ENCODE measurements around the gene UNC13C.
"Not testable (repeated sequence)": the region's sequence is repeated elsewhere in the genome, so short reads cannot be mapped to it uniquely, and the experiment has no call there.

UNC13C gene

GRCh38 chr15:53978253-53978906 lies at the start of gene UNC13C:
UNC13C (plus strand) TSS chr15:53978441; CDS start chr15:54012904, 34,463 bp downstream.
- no peak for DNase-seq (ENCODE audit: low read depth in 2 of 2)

GRCh38 chr15:53936137-53936536 lies 42.1 kb upstream of the UNC13C start:
- DNase-seq (ENCODE audit: low read depth in 2 of 2), result no peak

DNA sequence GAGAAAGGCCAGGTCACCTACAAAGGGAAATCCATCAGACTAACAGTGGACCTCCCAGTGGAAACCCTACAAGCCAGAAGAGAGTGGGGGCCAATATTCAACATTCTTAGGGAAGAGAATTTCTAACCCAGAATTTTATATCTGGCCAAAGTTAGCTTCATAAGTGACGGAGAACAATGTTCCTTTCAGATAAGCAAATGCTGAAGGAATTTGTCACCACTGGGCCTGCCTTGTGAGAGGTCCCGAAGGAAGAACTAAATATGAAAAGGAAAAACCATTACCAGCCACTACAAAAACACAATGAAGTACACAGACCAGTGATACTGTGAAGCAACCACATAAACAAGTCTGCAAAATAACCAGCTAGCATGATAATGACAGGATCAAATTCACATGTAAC lies 40.6 kb upstream of the UNC13C start:
- DNase-seq (ENCODE audit: low read depth in 2 of 2), result not testable (repeated sequence)

- DNase-seq (ENCODE audit: low read depth in 2 of 2), result no peak
Observed at GRCh38 chr15:53950572-53950971, 27.7 kb upstream of the UNC13C start.

DNA sequence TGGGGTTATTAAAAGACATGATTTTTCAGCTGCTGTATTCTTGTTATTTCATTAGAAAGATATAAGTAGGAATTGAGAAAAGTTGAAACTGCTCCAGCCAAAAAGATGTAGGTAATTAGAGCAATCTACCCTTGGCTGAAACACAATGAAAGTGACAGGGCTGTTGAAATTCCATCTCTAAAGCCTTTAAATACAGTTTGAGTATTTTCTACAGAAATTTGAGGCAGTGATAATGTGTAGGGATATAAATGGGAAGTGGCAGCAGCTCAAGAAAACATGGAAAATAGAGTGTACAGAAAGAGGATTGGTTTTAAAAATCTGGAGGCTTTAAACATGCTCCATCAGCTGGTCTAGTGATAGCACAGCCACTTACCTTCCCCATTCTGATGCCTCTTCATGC lies 22.8 kb upstream of the UNC13C start:
- DNase-seq (ENCODE audit: low read depth in 2 of 2), result no peak

GRCh38 chr15:53962646-53963561 lies 15.3 kb upstream of the UNC13C start:
- no peak for DNase-seq (ENCODE audit: low read depth in 2 of 2)

- DNase-seq (ENCODE audit: low read depth in 2 of 2), result no peak
Observed at GRCh38 chr15:53963801-53964200, 14.4 kb upstream of the UNC13C start.

- DNase-seq (ENCODE audit: low read depth in 2 of 2), result no peak
Observed at GRCh38 chr15:53974121-53974520, 4.1 kb upstream of the UNC13C start.

DNA sequence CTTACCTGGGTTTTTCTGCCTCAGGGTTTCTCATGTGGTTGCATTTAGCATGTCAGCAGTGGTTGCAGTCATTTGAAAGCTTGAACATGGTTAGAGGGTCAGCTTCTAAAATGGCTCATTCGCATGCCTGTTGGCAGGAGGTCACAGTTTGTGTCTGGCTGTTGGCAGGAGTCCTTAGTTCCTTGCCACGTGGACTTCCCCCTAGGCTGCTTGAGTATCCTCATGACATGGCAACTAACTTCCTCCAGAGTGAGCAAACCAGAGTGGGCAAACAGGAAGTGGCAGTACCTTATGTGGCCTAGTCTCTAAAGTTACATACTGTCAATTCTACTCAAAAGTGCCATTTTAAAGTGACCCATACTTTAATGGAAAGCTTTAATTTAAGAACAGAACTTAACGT lies 3.4 kb upstream of the UNC13C start:
- DNase-seq (ENCODE audit: low read depth in 2 of 2), result no peak

GRCh38 chr15:53976844-53977392 lies 1.3 kb upstream of the UNC13C start:
- no peak for DNase-seq (ENCODE audit: low read depth in 2 of 2)

DNA sequence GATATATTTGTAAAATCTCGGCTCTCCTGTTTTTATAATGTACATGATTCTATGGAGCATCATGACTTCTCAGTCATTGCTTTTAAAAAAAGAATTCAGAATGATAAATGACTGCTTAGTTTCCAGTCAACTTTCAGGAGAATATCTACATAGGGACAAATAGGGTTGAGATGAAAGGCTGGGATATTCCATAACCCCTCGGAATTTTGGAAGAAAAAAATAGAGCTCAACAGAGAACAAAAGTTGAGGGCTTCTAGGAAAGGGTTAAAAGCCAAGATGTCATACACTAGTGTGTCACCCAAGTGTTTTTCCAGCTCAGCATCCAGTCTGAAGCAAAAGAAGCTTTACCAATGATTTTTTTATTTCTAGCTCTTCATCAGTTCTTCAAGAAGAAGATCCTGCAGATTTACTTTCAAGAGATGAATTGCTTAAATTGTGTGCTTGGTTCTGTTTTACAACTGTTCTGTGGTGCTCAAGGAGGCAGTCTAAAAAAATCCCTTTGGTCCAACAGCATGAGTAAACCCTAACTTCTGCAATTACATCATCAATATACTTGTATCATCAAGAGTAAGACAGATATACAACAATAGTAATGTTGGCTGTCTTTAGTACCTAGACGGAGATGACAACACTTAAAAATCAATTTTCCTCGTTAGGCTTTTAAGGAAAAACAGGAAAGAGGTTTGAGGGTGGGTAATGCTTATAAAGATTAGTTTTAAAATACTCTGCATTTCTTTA lies 979 bp downstream of the UNC13C start:
- no peak for DNase-seq (ENCODE audit: low read depth in 2 of 2)

DNA sequence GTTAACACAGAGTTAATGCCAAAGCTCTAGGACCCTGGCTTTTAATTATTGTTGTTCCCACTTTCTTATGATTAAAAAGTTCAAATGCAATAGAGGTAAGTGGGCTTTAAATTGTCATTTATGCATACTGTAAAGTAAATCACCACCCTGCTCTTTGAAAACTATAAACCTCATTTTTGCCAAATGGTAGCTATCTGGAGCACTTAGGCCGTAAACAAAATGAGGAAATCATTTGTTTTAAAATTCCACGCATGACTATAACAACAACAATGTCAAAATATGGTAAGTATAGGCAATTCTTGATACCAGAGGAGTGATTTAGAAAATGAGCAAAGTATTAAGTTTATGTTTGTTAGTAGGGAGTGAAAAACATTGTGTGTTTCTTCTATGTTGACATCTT lies 1.8 kb downstream of the UNC13C start:
- DNase-seq (ENCODE audit: low read depth in 2 of 2), result no peak

DNA sequence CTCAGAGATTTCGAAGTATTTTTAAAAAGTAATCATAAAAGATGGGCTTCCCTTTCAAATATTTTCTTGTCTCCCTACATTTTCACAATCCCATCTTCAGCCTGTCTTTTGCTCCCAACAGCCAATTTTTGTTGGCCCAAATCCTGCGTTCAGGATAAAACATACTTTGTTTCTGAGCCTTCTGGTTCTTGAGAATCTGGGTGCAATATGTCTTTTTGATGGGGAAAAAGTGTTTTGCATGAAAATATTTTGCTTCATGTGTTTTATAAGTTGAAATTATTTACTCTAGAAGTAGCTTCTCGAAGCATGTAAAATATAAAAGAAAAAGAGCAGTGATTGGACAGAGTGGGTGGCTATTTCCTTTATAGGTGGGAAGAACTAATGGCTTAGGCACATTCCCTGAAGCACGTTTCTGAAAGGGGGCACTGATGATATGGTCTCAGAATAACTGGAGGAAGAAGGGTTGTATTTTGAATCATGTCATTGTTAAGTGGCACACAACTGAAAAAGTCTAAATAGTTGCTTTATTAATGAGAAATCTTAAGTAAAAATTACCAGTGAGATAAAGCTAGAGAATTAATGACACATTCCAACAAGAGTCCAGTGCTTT lies 3.9 kb downstream of the UNC13C start:
- no peak for DNase-seq (ENCODE audit: low read depth in 2 of 2)

- DNase-seq (ENCODE audit: low read depth in 2 of 2), result no peak
Observed at GRCh38 chr15:53982876-53983275, 4.6 kb downstream of the UNC13C start.

GRCh38 chr15:53984221-53984620 lies 6.0 kb downstream of the UNC13C start:
- DNase-seq (ENCODE audit: low read depth in 2 of 2), result no peak

GRCh38 chr15:53985562-53985961 lies 7.3 kb downstream of the UNC13C start:
- DNase-seq (ENCODE audit: low read depth in 2 of 2), result no peak

- DNase-seq (ENCODE audit: low read depth in 2 of 2), result no peak
Observed at GRCh38 chr15:53987480-53987879, 9.2 kb downstream of the UNC13C start.

DNA sequence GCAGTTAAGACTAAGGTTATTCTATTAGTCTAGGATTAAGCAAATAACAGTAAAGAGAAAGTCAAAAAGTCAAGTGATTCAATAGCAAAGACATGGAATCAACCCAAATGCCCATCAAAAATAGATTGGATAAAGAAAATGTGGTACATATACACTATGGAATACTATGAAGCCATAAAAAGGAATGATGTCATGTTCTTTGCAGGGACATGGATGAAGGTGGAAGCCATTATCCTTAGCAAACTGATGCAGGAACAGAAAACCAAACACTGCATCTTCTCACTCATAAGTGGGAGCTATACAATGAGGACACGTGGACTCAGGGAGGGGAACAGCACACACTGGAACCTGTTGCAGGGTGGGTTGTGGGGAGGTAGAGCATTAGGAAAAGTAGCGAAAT lies 29.0 kb downstream of the UNC13C start:
- no peak for DNase-seq (ENCODE audit: low read depth in 2 of 2)

GRCh38 chr15:54011656-54012055 lies 33.4 kb downstream of the UNC13C start:
- no peak for DNase-seq (ENCODE audit: low read depth in 2 of 2)

- no peak for DNase-seq (ENCODE audit: low read depth in 2 of 2)
Observed at GRCh38 chr15:54014067-54014655, 35.9 kb downstream of the UNC13C start.

- no peak for DNase-seq (ENCODE audit: low read depth in 2 of 2)
Observed at GRCh38 chr15:54017251-54017650, 39.0 kb downstream of the UNC13C start.
